ENCODE data around the gene ACSL6.

- no peak for TF ChIP-seq POLR2A (IDR thresholded peaks at IDR 0.05)
- no peak for TF ChIP-seq CTCF (IDR thresholded peaks at IDR 0.05)
- no peak for TF ChIP-seq EP300 (IDR thresholded peaks at IDR 0.05)
These were observed 22.9 kb downstream of the ACSL6 start for GRCh38 chr5:131988601-131989000.
